H1 (cell line): ENCODE measurements around the gene BBS9.

Experiments
- CEBPB ChIP-seq: IDR thresholded peaks from 2 replicates; pipeline ENCODE4 v1.6.1; 2012; ENCODE audit warnings: low read depth, low read length
- CHD1 ChIP-seq: IDR thresholded peaks from 2 replicates; pipeline ENCODE4 v1.6.1; 2012; ENCODE audit warnings: low read depth, low read length, improper control_type of control experiment
- EGR1 ChIP-seq: IDR thresholded peaks from 2 replicates; pipeline ENCODE4 v1.6.1; 2011; ENCODE audit warnings: low read depth, low read length, borderline replicate concordance
- EP300 ChIP-seq, 2 experiments: IDR thresholded peaks; 1 replicate in 1 of 2; 2 replicates in 1 of 2; pipeline ENCODE4 v1.6.1; 2011 to 2012; ENCODE audit warnings: low read depth in 2 of 2, low read length in 2 of 2, mild to moderate bottlenecking in 2 of 2, borderline replicate concordance in 1 of 2, inconsistent platforms in 1 of 2, moderate library complexity in 1 of 2
- FOSL1 ChIP-seq: IDR thresholded peaks from 2 replicates; pipeline ENCODE4 v1.6.1; 2011; ENCODE audit warnings: mild to moderate bottlenecking, low read depth, low read length, moderate library complexity; ENCODE audit not compliant: insufficient read depth
- JUN ChIP-seq: IDR thresholded peaks from 2 replicates; pipeline ENCODE4 v1.6.1; 2011; ENCODE audit warnings: low read depth, mild to moderate bottlenecking, improper control_type of control experiment, low read length
- JUND ChIP-seq: IDR thresholded peaks from 2 replicates; pipeline ENCODE4 v1.6.1; 2011; ENCODE audit warnings: mild to moderate bottlenecking, improper control_type of control experiment, low read length
- MAFK ChIP-seq: IDR thresholded peaks from 2 replicates; pipeline ENCODE4 v1.6.1; 2012; ENCODE audit warnings: low read depth, mild to moderate bottlenecking, improper control_type of control experiment, low read length
- POLR2A ChIP-seq, 2 experiments: IDR thresholded peaks; 1 replicate in 1 of 2; 2 replicates in 1 of 2; pipeline ENCODE4 v1.6.1; 2011; ENCODE audit warnings: low read depth in 2 of 2, low read length in 2 of 2, mild to moderate bottlenecking in 2 of 2; ENCODE audit errors: control extremely low read depth in 1 of 2
- POLR2AphosphoS5 ChIP-seq: IDR thresholded peaks from 2 replicates; pipeline ENCODE4 v1.6.1; 2011; ENCODE audit warnings: low read depth, low read length
- YY1 ChIP-seq: IDR thresholded peaks from 2 replicates; pipeline ENCODE4 v1.6.1; 2011; ENCODE audit warnings: low read depth, mild to moderate bottlenecking, low read length
- TF ChIP-seq, protein P1 (sequence below): IDR thresholded peaks from 2 replicates; pipeline ENCODE4 v1.6.1; 2011; ENCODE audit warnings: low read depth, mild to moderate bottlenecking, low read length; ENCODE audit not compliant: insufficient read depth
- TF ChIP-seq, protein P2 (sequence below), 3 experiments: IDR thresholded peaks; 1 replicate in 2 of 3; 2 replicates in 1 of 3; pipeline versions ENCODE4 v1.5.1 to v1.6.1; 2011; ENCODE audit warnings: low read length in 3 of 3, mild to moderate bottlenecking in 3 of 3, inconsistent platforms in 2 of 3, low read depth in 1 of 3, moderate library complexity in 1 of 3; ENCODE audit not compliant: insufficient read depth in 1 of 3; ENCODE audit errors: control extremely low read depth in 1 of 3

DNA sequence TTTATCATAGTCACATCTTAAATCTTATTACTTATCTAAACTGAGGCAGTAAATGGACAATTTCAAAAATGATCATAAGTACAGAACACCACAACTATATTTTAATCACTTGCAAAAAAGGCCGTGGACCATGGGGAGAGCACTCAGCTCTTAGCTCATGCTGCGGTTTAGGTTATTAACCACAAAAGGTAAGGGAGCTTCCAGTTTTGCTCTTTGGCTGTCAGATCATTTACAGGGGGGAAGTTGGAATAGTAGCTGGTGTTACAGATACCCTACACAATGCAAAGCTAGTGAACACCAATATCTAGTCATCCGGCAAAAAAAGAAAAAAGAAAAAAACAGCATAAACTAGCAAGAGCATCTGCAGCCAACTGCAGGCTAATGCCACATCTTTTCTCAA lies 147.0 kb downstream of the BBS9 start:
- TF ChIP-seq EGR1 (no peak), JUND (no peak), CEBPB (no peak), EP300 (IDR thresholded peaks at IDR 0.05; ENCODE audit: borderline replicate concordance in 1 of 2, low read depth in 2 of 2, low read length in 2 of 2) (no peak), YY1 (no peak), POLR2A (IDR thresholded peaks at IDR 0.05; ENCODE audit: control extremely low read depth in 1 of 2, low read depth in 2 of 2, low read length in 2 of 2) (no peak), POLR2AphosphoS5 (no peak), FOSL1 (no peak), JUN (no peak), CHD1 (no peak), MAFK (no peak)
- TF ChIP-seq, protein P1, sequence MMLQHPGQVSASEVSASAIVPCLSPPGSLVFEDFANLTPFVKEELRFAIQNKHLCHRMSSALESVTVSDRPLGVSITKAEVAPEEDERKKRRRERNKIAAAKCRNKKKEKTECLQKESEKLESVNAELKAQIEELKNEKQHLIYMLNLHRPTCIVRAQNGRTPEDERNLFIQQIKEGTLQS: no peak
- TF ChIP-seq, protein P2, sequence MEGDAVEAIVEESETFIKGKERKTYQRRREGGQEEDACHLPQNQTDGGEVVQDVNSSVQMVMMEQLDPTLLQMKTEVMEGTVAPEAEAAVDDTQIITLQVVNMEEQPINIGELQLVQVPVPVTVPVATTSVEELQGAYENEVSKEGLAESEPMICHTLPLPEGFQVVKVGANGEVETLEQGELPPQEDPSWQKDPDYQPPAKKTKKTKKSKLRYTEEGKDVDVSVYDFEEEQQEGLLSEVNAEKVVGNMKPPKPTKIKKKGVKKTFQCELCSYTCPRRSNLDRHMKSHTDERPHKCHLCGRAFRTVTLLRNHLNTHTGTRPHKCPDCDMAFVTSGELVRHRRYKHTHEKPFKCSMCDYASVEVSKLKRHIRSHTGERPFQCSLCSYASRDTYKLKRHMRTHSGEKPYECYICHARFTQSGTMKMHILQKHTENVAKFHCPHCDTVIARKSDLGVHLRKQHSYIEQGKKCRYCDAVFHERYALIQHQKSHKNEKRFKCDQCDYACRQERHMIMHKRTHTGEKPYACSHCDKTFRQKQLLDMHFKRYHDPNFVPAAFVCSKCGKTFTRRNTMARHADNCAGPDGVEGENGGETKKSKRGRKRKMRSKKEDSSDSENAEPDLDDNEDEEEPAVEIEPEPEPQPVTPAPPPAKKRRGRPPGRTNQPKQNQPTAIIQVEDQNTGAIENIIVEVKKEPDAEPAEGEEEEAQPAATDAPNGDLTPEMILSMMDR (IDR thresholded peaks at IDR 0.05; ENCODE audit: control extremely low read depth in 1 of 3, insufficient read depth in 1 of 3, low read depth in 1 of 3, low read length in 3 of 3): no peak
